COLO829 (cell line): Measurements from ENCODE around the gene RCOR3.
"Not testable (repeated sequence)": the region's sequence is repeated elsewhere in the genome, so short reads cannot be mapped to it uniquely, and the experiment has no call there.

Experiments
- DNase-seq: peaks from one replicate; pipeline ENCODE4 v3.0.0; 2012; ENCODE audit warnings: low spot score

Gene RCOR3

DNA sequence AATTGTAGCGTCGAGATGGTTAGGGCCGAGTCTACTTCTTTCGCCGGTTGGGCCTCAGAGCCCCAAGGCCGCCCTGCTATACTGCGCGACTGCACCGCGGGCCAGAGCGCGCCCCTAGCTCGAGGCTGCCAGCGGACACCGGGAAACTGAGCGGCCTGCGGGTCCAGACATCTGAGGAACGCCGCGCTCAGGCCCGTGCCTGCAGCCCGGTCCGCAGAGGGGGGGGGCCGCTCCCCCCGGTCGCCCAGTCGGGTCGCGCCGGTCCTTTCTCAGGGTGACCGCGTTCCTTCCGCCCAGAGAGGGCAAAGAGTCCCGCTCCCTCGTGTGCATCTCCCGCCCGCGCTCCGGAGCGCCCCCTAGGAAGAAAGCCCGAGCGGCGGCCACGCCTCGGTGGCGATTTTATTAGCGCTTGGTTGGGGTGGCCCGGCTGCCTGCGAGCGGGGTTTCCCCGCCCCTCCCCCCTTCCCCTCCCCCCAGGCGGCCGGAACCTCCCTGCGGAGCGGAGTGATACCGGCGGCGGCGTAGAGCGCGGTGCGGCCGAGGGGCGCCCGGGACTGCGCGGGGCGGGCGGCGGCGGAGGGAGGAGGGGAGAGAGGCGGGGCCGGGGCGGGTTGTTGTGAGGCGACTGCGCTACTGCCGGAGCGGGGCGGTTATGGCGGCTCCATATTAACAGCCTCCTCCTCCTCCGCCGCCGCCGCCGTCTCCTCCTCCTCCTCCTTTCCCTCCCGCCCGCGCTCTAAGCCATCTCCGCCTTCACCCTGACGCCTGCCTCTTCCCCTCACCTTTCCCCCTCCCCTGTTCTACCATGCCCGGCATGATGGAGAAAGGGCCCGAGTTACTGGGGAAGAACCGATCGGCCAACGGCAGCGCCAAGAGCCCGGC, at the start of gene RCOR3:
TSS of gene RCOR3 (plus strand) at position 611 of the 882 bp plus-strand sequence. CDS start at position 806, 195 bp downstream.
- peak; percentile 82 for DNase-seq

DNA sequence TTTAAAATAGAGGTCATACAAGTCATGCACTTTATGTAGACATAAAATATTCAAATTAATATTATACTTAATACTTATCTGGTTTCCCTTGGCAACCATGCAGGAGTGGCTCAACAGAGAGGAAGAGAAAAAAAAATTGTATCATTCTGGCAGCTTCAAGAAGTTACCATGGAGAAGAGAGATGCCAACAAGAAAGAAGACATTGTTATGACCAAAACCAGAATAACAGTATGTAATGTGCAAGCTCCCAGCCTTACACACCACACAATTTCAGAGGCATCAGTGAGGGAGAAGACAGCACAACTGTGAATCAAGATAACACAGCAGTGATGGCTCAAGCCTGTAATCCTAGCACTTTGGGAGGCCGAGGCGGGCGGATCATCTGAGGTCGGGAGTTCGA, 49.1 kb upstream of the RCOR3 start:
- peak; percentile 88 for DNase-seq

DNA sequence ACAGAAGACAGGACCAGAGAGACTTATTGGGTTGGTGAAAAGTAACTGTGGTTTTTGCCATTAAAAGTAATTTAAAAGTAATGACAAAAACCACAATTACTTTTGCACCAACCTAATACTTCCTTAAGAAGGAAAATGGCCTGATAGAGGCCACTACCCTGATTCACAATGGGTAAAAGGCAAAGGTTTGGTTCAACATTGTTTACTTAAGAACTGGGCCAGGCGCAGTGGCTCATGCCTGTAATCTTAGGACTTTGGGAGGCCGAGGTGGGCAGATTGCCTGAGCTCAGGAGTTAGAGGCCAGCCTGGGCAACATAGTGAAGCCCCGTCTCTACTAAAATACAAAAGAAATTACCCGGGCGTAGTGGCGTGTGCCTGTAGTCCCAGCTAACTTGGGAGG, 48.2 kb upstream of the RCOR3 start:
- no peak for DNase-seq

DNA sequence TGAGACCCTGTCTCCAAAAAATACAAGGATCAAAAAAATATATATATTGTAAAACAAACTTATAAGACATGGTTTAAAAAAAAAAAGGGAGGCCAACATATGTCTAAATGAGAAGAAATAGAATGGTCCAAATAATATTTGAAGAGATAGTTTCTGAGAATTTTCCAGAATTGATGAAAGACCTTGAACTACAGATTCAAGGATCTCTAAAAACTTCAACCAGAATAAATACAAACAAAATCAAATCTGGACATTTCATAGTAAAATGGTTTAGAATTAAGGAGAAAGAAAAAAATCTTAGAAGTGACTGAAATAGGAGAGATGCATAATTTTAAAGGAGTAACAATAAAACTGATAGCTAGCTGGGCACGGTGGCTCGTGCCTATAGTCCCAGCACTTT, 45.5 kb upstream of the RCOR3 start:
- no peak for DNase-seq

DNA sequence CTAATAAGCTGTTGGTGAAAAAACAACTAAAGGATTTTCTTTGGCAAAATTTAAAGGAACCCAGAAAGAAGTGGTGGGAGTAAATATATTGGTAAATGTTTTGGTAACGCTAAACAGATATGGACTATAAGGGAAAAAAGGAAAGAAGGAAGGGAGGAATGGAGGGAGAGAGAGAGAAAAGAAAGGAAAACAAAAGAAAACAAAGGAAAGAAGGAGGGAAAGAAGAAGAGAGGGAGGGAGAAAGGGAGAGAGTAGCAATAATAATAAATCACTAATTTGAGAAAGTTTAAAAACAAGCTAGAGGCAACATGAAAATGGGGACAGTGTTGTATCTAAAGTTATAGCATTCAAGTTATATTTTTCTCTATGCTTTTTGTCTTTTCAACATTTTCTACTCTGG, 43.6 kb upstream of the RCOR3 start:
- DNase-seq, result no peak

- no peak for DNase-seq
These were observed 41.8 kb upstream of the RCOR3 start for GRCh38 chr1:211217392-211217791.

DNA sequence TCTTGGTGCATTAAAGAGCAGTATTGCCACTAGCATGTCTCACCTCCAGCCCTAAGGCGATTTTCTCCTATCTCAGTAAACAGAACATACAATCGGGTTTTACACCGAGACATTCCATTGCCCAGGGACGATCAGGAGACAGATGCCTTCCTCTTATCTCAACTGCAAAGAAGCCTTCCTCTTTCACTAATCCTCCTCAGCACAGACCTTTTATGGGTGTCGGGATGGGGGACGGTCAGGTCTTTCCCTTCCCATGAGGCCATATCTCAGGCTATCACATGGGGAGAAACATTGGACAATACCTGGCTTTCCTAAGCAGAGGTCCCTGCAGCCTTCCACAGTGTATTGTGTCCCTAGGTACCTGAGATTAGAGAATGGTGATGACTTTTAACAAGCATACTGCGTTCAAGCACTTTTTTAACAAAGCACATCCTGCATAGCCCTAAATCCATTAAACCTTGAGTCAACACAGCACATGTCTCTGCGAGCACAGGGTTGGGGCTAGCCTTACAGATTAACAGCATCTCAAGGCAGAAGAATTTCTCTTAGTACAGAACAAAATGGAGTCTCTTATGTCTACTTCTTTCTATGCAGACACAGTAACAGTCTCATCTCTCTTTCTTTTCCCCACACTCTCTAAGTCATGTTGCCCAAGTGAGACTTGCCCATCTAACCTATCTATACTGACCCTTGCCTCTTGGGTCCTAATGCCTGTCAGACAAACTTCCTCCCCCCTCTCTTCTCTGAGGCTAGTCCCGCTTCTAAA, 36.5 kb upstream of the RCOR3 start:
- DNase-seq, result not testable (repeated sequence)

- DNase-seq, result not testable (repeated sequence)
These were observed 30.4 kb upstream of the RCOR3 start for GRCh38 chr1:211228573-211229364.

- DNase-seq, result no peak
These were observed 29.8 kb upstream of the RCOR3 start for GRCh38 chr1:211229365-211229759.

DNA sequence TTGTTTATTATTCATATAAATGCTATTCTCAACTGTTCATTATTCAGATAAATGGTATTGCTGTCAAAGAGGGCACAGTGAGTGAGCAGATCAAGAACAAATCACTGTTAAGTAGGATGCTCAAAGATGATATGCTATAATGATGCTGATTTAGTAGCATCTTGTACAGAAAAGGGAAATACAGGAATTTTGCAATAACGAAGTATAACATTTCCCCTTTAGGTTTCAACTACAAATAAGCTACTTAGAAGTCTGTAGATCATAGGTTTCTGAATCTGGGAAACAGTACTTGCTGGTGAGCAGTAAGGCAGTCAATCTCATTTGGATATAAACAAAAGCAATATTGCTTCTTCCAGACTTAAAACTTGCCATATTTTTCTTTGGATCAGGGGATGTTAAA, 27.3 kb upstream of the RCOR3 start:
- DNase-seq, result no peak

DNA sequence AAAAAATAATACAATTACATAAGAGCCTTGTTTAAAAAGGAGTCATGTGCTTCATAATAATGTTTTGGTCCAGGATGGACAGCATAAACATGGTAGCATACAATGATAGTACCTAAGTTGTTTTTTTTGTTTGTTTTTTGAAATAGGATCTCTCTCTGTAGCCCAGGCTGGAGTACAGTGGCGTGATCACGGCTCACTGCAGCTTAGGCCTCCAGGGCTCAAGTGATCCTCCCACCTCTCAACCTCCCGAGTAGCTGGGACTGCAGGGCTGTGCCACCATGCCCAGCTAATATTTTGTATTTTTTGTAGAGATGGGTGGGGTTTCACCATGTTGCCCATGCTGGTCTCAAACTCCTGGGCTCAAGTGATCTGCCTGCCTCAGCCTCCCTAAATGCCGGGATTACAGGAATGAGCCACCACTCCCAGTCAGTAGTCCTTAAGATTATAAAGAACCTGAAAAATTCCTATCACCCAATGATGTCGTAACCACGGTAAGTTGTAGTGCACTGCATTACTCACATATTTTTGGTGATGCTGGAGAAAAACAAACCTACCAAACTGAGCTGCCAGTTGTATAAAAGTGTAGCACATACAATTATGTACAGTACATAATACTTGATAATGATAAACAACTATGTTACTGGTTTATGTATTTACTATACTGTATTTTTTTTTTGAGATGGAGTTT, 22.4 kb upstream of the RCOR3 start:
- DNase-seq, result no peak

GRCh38 chr1:211237579-211237978, 21.6 kb upstream of the RCOR3 start:
- DNase-seq, result no peak

GRCh38 chr1:211240567-211240966, 18.6 kb upstream of the RCOR3 start:
- DNase-seq, result not testable (repeated sequence)

DNA sequence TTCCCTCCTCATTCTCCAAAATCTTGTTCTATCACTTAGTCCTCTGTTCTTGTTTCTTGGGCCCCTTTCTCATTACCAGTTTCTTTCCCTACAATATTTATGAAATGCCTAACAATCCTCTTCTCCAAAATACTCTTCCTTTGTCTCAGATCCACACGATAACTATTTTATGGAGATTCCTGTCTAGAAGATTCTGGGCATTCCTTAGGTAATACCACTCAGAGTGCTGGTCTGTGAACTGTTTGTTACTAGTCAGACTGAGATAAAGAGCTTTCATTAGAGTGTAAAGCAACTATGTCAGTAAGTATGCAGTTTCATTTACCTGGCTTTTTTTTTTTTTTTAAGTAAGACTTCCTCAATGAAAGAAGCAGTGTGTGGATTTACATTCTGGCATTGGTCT, 18.1 kb upstream of the RCOR3 start:
- DNase-seq, result no peak

DNA sequence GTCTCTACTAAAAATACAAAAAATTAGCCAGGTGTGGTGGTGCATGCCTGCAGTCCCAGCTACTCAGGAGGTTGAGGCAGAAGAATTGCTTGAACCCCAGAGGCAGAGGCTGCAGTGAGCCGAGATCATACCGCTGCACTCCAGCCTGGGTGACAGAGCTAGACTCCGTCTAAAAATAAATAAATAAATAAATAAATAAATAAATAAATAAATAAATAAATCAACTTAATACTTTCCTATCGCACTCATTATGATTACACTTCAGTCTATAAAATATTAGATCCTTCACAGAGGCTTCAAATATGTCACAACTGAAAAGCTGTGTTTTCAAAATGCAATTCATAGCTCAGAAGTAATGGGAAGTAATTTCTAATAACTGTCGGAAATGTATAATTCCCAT, 15.5 kb upstream of the RCOR3 start:
- DNase-seq, result not testable (repeated sequence)

- not testable (repeated sequence) for DNase-seq
These were observed 12.6 kb upstream of the RCOR3 start for GRCh38 chr1:211246583-211246982.

DNA sequence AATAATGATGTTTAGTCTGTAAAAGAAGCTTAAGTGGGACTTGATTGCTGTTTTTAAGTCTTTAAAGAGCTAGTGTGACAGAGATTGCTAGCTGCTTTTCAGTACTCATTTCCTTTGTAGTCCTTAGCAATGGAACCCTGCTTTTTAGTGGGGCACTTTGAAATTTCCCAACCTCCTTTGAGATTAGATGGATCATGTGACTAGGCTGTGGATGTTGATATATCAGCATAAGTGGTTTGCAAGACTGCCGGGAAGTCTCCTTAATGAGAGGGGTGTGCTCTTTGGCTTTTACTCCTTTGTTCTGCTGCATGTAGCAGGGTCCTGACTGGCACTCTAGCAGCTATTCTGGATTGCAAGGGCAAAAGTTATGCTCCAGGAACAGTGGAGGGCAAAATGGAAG, 11.2 kb upstream of the RCOR3 start:
- DNase-seq, result no peak

DNA sequence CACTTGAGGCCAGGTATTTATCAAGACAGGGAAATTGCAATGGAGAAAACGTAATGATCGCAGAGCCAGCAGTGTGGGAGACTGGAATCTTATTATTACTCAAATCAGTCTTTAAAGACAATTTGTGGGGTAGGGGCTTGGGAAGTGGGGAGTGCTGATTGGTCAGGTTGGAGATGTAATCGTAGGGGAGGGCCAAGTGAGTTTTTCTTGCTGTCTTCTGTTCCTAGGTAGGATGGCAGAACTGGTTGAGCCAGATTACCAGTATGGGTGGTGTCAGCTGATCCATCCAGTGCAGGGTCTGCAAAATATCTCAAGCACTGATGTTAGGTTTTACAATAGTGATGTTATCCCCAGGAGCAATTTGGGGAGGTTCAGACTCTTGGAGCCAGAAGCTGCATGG, 9.6 kb upstream of the RCOR3 start:
- not testable (repeated sequence) for DNase-seq

- no peak for DNase-seq
These were observed 1.3 kb upstream of the RCOR3 start for GRCh38 chr1:211257826-211258225.

GRCh38 chr1:211258310-211258755, 833 bp upstream of the RCOR3 start:
- peak; percentile 77 for DNase-seq

DNA sequence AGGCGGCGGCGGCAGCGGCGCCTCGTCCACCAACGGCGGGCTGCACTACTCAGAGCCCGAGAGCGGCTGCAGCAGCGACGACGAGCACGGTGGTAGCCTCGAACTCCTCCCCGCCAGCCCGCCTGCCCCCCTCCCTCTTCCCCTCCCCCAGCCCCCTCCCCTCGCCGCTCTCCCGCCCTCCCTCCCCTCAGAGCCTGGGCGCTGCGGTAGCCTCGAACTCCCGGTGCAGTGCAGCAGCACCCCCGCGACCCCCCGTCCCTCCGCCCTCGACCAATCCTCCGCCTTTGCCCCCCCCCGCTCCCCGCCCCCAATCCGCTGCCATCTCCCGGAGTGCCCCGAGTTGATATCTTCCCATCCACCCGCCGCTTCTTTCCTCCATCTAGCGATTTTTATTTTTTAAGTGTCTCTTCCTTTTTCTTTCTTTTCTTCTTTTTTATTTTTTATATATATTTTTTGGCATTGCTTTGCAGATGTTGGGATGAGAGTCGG, 516 bp downstream of the RCOR3 start:
- peak; percentile 24 for DNase-seq
